Skeletal muscle satellite cell (primary cell): ENCODE results near the gene SFSWAP. TPM values are rescaled to one million over a fixed set of nuclear protein-coding genes. Genes with fewer than 3 reads are reported as not detected.
"Not testable (repeated sequence)": the region's sequence is repeated elsewhere in the genome, so short reads cannot be mapped to it uniquely, and the experiment has no call there.

Experiments
- H3K27me3 ChIP-seq: 2 replicates; pipeline ENCODE4 v1.7.0; 2013; ENCODE audit warnings: low read length; ENCODE audit not compliant: control insufficient read depth, insufficient read depth
- H3K36me3 ChIP-seq: 2 replicates; pipeline ENCODE4 v1.7.0; 2013; ENCODE audit warnings: mild to moderate bottlenecking, control low read depth, low read length; ENCODE audit not compliant: insufficient read depth
- H3K4me1 ChIP-seq: 2 replicates; pipeline ENCODE4 v1.7.0; 2013; ENCODE audit warnings: low read length; ENCODE audit not compliant: control insufficient read depth, insufficient read depth
- H3K4me2 ChIP-seq: 2 replicates; pipeline ENCODE4 v1.7.0; 2013; ENCODE audit warnings: mild to moderate bottlenecking, low read length
- H3K4me3 ChIP-seq: 2 replicates; pipeline ENCODE4 v1.7.0; 2013; ENCODE audit warnings: low read length
- H3K9ac ChIP-seq: 2 replicates; pipeline ENCODE4 v1.7.0; 2013; ENCODE audit warnings: mild to moderate bottlenecking, low read depth, low read length, moderate library complexity
- H3K9me3 ChIP-seq: replicated peaks from 2 replicates; pipeline ENCODE4 v1.7.0; 2013; ENCODE audit warnings: mild to moderate bottlenecking, control low read depth, low read length
- total RNA-seq: library from RNA; depleted of rRNA; stranded (reverse); fragments of >200 nt; gene quantifications from 2 replicates; pipeline ENCODE4 v1.2.3, GENCODE V29; 2012; rRNA removed

SFSWAP gene
- total RNA-seq: 20.3 and 26.4 TPM in 2 replicates

DNA sequence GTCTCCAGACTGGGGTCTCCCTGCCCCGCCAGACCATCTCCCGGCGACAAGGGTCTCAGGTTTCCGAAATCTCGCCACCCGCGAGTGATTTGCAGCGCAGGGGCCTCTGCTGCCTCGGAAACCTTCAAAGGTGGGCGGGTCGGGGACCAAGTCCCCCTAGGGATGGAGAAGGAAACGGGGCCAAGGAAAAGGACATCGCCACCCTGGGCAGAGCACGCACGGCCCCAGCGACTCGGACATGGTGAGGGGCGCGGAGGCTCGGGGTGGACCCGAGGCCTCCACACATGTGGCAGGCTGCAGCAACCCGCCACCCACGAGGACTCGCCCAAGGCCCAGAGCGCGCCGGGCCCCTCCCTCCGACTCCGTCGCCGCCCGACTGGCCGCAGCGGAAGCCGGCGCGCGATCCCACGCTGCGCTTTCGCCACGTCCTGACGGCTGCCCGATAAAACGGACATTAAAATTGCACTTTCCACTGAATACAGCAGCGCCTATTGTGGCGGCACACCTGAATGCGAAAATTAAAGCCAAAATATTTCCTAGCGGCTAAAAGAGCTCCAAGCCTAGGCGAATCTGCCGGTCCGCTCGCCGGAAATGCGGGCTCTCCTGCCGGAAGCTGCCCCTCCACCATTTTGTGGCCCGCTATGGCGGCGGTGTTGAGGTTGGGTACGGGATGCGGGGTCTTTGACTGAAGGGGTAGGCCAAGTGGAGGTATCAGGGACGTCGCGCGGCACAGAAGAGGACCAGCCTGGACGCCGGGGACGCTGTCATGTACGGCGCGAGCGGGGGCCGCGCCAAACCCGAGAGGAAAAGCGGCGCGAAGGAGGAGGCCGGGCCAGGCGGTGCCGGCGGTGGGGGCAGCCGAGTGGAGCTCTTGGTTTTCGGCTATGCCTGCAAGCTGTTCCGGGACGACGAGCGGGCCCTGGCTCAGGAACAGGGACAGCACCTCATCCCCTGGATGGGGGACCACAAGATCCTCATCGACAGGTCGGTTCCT, at the start of gene SFSWAP:
Gene SFSWAP (plus strand): TSS at position 627 of the 994 bp plus-strand sequence. CDS start 140 bp downstream, at position 767.
- Histone ChIP-seq H3K4me1 (peaks cover 18% of the 10 kb centered on the region), H3K4me2 (peak within 1 kb of the TSS; percentile 96), H3K4me3 (peak within 1 kb of the TSS; percentile 89), H3K9ac (peak within 1 kb of the TSS; percentile 98), H3K9me3 (no peaks in the 10 kb centered on the region), H3K27me3 (no peaks in the 10 kb centered on the region), H3K36me3 (peaks cover 18% of the 10 kb centered on the region)

DNA sequence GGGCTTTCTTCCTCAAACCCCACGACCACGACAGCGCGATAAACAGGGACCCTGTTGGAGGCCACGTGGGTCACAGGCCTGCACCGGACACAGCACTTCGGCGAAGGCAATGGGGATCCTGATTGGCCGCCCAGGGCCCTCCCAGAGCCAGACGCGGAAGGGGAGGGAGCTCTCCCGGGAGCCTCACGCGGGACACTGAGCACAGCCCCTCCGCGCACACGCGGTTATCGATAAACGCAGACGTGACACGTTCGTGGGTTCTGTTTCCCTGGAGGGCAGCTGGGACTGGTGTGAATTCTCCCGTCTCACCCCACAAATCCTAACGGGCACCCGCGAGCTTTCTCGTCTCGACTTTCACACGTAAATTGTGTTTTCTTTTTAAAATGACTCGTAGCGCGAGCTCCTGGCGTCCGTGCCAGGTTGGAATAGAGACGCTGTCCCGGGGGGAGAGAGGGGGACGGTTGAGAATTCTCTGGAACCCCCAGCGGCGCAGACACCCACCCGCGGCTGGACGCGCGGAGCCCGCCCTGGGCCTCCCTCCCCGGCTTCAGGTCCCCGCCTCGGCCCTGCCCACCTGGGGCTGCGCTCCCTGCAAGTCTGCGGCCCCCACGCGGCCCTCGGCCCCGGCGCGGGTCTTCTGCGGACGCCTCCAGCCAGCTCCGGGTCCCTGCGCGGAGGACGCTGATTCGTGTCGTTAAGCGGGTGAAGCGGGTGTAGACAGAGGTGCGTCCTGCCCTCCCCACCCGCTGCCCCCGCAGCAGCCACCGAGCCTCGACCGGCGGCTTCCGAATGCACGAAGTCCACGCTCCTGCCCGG, 49.5 kb upstream of the SFSWAP start:
- not testable (repeated sequence) for H3K4me2 ChIP-seq, H3K27me3 ChIP-seq, H3K9ac ChIP-seq, H3K36me3 ChIP-seq, H3K9me3 ChIP-seq, H3K4me1 ChIP-seq, H3K4me3 ChIP-seq

DNA sequence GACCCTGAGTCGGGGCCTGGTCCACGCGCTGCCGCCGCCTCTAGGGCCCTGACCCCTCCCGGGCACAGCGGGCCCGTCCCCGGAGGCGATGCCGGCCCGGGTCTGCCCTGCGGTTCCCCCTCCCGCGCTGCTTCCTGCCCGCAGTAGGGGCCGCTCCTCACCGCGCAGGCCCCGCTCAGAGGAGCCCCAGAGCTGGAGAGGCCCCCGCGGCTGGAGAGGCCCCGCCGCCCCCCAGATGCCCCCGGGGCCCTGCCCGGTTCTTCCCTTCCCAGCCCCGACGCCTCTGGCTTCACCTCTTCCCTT, 49.0 kb upstream of the SFSWAP start:
- H3K9me3 ChIP-seq, H3K4me3 ChIP-seq: not testable (repeated sequence)

DNA sequence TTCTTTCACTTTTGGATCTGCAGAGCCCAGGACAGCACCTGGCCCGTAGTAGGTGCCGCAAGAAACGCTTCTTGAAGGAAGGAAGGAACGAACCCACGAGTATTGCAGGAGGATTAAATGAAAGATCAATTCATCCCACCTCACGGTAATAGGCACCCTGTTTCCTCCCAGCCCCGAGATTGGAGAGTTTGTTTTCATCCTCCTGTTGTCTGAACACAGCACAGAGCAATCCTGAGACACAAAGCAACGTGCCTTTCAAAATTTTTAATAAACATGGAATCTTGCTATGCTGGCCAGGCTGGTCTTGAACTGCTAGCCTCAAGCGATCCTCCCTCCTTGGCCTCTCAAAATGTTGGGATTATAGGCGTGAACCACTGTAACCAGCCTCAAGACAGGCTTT, 48.5 kb upstream of the SFSWAP start:
- H3K36me3 ChIP-seq, H3K4me1 ChIP-seq, H3K9ac ChIP-seq, H3K27me3 ChIP-seq, H3K9me3 ChIP-seq, H3K4me2 ChIP-seq, H3K4me3 ChIP-seq: not testable (repeated sequence)

More for the DNA sequence above, 49.0 kb upstream of the SFSWAP start:
- H3K27me3 ChIP-seq, H3K9ac ChIP-seq, H3K36me3 ChIP-seq, H3K4me1 ChIP-seq, H3K4me2 ChIP-seq: not testable (repeated sequence)

DNA sequence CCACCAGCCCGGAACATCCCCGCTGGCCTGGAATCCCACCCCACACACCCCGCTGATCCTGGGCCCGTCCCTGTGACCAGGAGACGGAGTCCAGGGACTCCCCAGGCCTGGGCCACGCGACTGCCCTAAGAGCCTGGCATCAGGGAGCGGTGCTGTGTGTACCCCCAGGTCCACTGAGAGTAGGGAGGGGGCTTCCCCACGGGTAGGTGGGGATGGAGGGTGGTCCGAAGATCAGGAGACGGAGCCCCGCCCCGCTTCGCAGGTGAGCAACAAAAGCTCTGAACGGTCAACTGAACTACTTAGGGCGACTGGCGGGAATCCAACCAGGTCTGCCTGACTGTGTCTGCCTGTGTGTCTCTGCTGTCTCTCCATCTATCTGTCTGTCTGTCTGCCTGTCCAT, 45.2 kb upstream of the SFSWAP start:
- not testable (repeated sequence) for H3K4me3 ChIP-seq, H3K4me2 ChIP-seq, H3K9ac ChIP-seq, H3K36me3 ChIP-seq, H3K9me3 ChIP-seq, H3K4me1 ChIP-seq
- peaks cover 16% of the 10 kb centered on the region for H3K27me3 ChIP-seq

DNA sequence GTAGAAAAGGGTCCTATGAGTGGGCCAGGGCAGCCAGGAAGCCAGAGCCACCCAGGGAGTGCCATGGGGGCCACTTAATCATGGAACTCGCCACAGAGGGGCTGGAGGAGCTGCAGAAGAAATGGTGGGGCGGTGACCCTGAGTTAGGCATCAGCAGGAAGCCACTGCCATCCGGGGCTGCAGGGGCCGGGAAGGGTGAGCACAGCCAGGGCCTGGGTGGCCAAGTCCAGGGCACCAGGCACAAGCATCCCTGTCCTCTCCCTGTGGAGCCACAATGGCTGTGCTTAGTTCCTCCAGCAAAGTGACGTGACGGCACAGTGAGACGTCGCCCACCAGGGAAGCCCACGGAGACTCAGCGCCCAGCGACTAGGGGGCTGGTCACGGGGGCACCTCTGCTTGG, 44.4 kb upstream of the SFSWAP start:
- not testable (repeated sequence) for H3K36me3 ChIP-seq, H3K9me3 ChIP-seq, H3K4me2 ChIP-seq, H3K9ac ChIP-seq, H3K4me1 ChIP-seq, H3K4me3 ChIP-seq
- peaks cover 23% of the 10 kb centered on the region for H3K27me3 ChIP-seq

DNA sequence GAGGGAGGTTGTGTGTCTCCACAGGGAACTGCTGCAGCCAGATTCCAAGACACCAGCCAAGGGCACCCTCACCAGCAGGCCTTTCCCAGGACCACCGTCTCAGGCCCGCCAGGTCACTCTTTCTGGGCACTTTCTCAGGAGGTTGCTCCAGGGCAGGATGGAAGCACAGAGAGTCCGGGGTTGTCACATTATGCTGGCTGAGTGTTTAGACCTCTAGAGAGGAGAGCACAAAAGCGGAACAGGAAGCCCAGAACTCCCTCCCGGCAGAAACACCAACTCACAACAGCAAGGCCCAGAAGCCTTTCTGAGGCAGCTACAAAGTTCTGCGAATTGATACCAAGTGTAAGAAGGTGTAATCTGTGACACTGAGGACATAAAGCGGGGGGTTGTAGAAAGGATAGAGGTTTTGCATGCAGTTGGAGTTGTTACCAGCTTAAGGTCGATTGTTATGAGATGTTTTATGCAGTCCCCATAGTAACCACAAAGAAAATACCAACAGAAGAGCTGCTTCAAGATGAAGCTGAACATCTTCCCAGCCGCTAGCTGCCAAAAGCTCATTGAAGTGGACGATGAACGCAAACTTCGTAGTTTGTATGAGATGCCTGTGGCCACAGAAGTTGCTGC, 43.8 kb upstream of the SFSWAP start:
- not testable (repeated sequence) for H3K4me1 ChIP-seq, H3K36me3 ChIP-seq, H3K9me3 ChIP-seq, H3K4me2 ChIP-seq, H3K9ac ChIP-seq, H3K4me3 ChIP-seq
- H3K27me3 ChIP-seq: peaks cover 23% of the 10 kb centered on the region

DNA sequence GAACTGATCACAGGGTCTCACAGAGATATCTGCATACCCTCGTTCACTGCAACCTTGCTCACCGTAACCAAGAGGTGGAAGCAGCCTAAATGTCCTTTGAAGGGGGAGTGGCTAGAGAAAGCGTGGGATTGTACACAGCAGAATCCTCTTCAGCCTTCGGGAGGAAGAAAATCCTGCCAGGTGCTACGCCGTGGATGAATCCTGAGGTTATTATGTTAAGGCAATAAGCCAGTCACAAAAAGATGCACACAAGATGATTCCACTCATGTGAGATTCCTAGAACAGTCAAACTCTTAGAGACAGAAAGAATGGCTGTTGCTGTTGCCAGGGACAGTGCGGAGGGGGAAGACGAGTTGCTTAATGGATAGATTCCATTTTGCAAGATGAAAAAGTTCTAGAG, 39.6 kb upstream of the SFSWAP start:
- no peaks in the 10 kb centered on the region for H3K36me3 ChIP-seq
- peaks cover 24% of the 10 kb centered on the region for H3K27me3 ChIP-seq
- H3K9ac ChIP-seq: no peak overlapping the region
- H3K4me2 ChIP-seq: no peak overlapping the region
- no peaks in the 10 kb centered on the region for H3K4me1 ChIP-seq
- no peaks in the 10 kb centered on the region for H3K9me3 ChIP-seq
- no peak overlapping the region for H3K4me3 ChIP-seq

DNA sequence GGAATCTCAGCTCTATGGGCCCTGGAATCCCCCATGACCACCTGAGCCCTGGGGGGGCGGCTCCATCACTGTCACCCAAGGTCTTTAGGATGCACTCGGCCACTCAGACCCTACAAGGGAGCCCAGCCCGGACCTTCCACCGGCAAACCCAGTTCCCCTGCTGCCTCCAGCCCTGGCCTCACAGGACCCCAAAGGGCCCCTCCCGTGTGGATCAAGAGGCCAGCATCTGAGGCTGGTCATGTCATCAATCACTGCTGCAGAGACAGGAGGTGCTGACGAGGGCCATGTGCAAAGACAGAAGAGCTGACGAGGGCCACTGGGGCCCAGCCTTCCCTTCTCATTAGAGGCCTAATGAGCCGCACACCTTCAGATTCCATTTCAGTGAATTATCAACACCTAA, 39.0 kb upstream of the SFSWAP start:
- H3K4me2 ChIP-seq: no peak overlapping the region
- H3K4me1 ChIP-seq: no peaks in the 10 kb centered on the region
- H3K9ac ChIP-seq: no peak overlapping the region
- no peak overlapping the region for H3K4me3 ChIP-seq
- H3K9me3 ChIP-seq: no peaks in the 10 kb centered on the region
- H3K36me3 ChIP-seq: no peaks in the 10 kb centered on the region
- peaks cover 24% of the 10 kb centered on the region for H3K27me3 ChIP-seq

DNA sequence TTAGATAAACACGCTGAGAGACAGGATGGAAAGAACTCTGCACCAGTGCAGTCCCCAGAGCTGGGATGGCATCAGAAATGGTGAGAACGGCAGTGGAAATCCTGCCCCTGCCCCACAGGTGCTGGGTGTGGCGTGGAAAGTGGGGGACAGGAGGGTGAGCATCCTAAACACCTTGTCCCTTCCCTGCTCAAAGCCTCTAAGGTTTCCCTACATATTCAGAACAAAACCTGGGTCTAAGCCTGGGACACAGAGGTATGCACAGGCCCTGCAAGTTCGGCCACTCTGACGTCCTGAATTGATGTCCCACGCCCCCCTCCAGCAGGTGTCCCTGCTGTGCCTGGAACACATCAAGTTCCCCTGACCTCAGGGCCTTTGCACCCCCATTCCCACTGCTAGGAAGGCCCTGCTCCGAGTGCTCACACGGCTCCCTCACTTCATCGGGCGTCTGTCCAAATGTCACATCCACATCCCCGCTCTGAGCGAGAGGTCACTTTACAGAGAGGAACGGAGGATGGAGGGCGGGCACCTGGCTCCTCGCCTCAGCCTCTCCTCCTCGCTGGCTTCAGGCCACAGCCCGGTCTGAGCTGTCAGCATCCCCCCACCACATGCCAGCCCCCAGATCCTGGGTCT, 38.5 kb upstream of the SFSWAP start:
- no peak overlapping the region for H3K9ac ChIP-seq
- H3K27me3 ChIP-seq: peaks cover 24% of the 10 kb centered on the region
- H3K4me1 ChIP-seq: no peaks in the 10 kb centered on the region
- no peak overlapping the region for H3K4me3 ChIP-seq
- no peak overlapping the region for H3K4me2 ChIP-seq
- no peaks in the 10 kb centered on the region for H3K36me3 ChIP-seq
- H3K9me3 ChIP-seq: no peaks in the 10 kb centered on the region
